ENCODE data around the gene ATP8A2. TPM values are rescaled to one million over a fixed set of nuclear protein-coding genes. Genes with fewer than 3 reads are reported as not detected.

Gene ATP8A2
- total RNA-seq, 2 experiments from 2014 or later: not detected

- Histone ChIP-seq H3K79me2 (ENCODE audit: insufficient read depth, low read depth, low read length) (no peaks in the 10 kb centered on the region), H4K20me1 (ENCODE audit: insufficient read depth, low read length) (no peaks in the 10 kb centered on the region), H3K27ac (ENCODE audit: low read depth, low read length, poor library complexity, severe bottlenecking) (no peak overlapping the region), H3K9me3 (ENCODE audit: low read length) (no peaks in the 10 kb centered on the region), H2AFZ (ENCODE audit: low read length) (no peak overlapping the region), H3K4me1 (ENCODE audit: insufficient read depth, low read length, poor library complexity, severe bottlenecking) (peaks cover 11% of the 10 kb centered on the region), H3K4me2 (ENCODE audit: low read length) (no peak overlapping the region), H3K4me3 (ENCODE audit: low read depth, low read length, poor library complexity, severe bottlenecking) (no peak overlapping the region), H3K36me3 (ENCODE audit: insufficient read depth, low read length) (no peaks in the 10 kb centered on the region), H3K9me2 (ENCODE audit: insufficient read depth, low read length) (no peaks in the 10 kb centered on the region)
- intact Hi-C loops (cut with micrococcal nuclease; ENCODE audit: unreplicated experiment): no loop called here
- no peak for TF ChIP-seq CTCF (conservative IDR thresholded peaks at IDR 0.05; ENCODE audit: low read length)
- TF ChIP-seq EZH2phosphoT487 (IDR thresholded peaks at IDR 0.05; ENCODE audit: borderline replicate concordance, low read depth, low read length): no peak
- no TSS peak for BruUV-seq (replicated peaks)
- POLR2A ChIA-PET: interaction anchor here (1.1 kb wide), 1 partner anchor 59 kb away, joined by 5 read pairs; no protein-coding TSS in a partner anchor
- no peak for DNase-seq (ENCODE audit: low spot score)
- CTCF ChIA-PET (ENCODE audit: unreplicated experiment): no interaction called here
Observed at GRCh38 chr13:25766991-25767390, 395.2 kb downstream of the ATP8A2 start.

GRCh38 chr13:25768376-25768775, 396.6 kb downstream of the ATP8A2 start:
- Histone ChIP-seq H3K4me1 (ENCODE audit: insufficient read depth, low read length, poor library complexity, severe bottlenecking) (peaks cover 11% of the 10 kb centered on the region), H3K4me3 (ENCODE audit: low read depth, low read length, poor library complexity, severe bottlenecking) (no peak overlapping the region), H2AFZ (ENCODE audit: low read length) (no peak overlapping the region), H4K20me1 (ENCODE audit: insufficient read depth, low read length) (no peaks in the 10 kb centered on the region), H3K36me3 (ENCODE audit: insufficient read depth, low read length) (no peaks in the 10 kb centered on the region), H3K79me2 (ENCODE audit: insufficient read depth, low read depth, low read length) (no peaks in the 10 kb centered on the region), H3K9me3 (ENCODE audit: low read length) (no peaks in the 10 kb centered on the region), H3K4me2 (ENCODE audit: low read length) (no peak overlapping the region), H3K27ac (ENCODE audit: low read depth, low read length, poor library complexity, severe bottlenecking) (no peak overlapping the region), H3K9me2 (ENCODE audit: insufficient read depth, low read length) (no peaks in the 10 kb centered on the region)
- TF ChIP-seq EZH2phosphoT487 (IDR thresholded peaks at IDR 0.05; ENCODE audit: borderline replicate concordance, low read depth, low read length): no peak
- TF ChIP-seq CTCF (conservative IDR thresholded peaks at IDR 0.05; ENCODE audit: low read length): no peak
- CTCF ChIA-PET (ENCODE audit: unreplicated experiment): no interaction called here
- no TSS peak for BruUV-seq (replicated peaks)
- intact Hi-C loops (cut with micrococcal nuclease; ENCODE audit: unreplicated experiment): no loop called here
- POLR2A ChIA-PET: no interaction called here
- no peak for DNase-seq (ENCODE audit: low spot score)

GRCh38 chr13:25768838-25769237, 397.1 kb downstream of the ATP8A2 start:
- H3K9me2 ChIP-seq (ENCODE audit: insufficient read depth, low read length): no peaks in the 10 kb centered on the region
- BruUV-seq (replicated peaks): no TSS peak
- H3K4me3 ChIP-seq (ENCODE audit: low read depth, low read length, poor library complexity, severe bottlenecking): no peak overlapping the region
- ChIA-PET POLR2A (no interaction called here), CTCF (ENCODE audit: unreplicated experiment) (no interaction called here)
- H3K27ac ChIP-seq (ENCODE audit: low read depth, low read length, poor library complexity, severe bottlenecking): no peak overlapping the region
- no peak for TF ChIP-seq EZH2phosphoT487 (IDR thresholded peaks at IDR 0.05; ENCODE audit: borderline replicate concordance, low read depth, low read length)
- TF ChIP-seq CTCF (conservative IDR thresholded peaks at IDR 0.05; ENCODE audit: low read length): no peak
- intact Hi-C loops (cut with micrococcal nuclease; ENCODE audit: unreplicated experiment): no loop called here
- no peaks in the 10 kb centered on the region for H4K20me1 ChIP-seq (ENCODE audit: insufficient read depth, low read length)
- H3K79me2 ChIP-seq (ENCODE audit: insufficient read depth, low read depth, low read length): no peaks in the 10 kb centered on the region
- no peak for DNase-seq (ENCODE audit: low spot score)
- H2AFZ ChIP-seq (ENCODE audit: low read length): no peak overlapping the region
- H3K36me3 ChIP-seq (ENCODE audit: insufficient read depth, low read length): no peaks in the 10 kb centered on the region
- no peak overlapping the region for H3K4me2 ChIP-seq (ENCODE audit: low read length)
- no peaks in the 10 kb centered on the region for H3K9me3 ChIP-seq (ENCODE audit: low read length)
- H3K4me1 ChIP-seq (ENCODE audit: insufficient read depth, low read length, poor library complexity, severe bottlenecking): peaks cover 11% of the 10 kb centered on the region

Data from OCI-LY7 (cell line).